Measurements from ENCODE around the gene ULK2. TPM values are rescaled to one million over a fixed set of nuclear protein-coding genes. Genes with fewer than 3 reads are reported as not detected.

Gene ULK2
- total and polyA plus RNA-seq, 10 of the 15 experiments (the other 5 are each of a cell fraction or from before 2014, with no cell fraction given): 0.29 to 5.3 (median 1.6) TPM

DNA sequence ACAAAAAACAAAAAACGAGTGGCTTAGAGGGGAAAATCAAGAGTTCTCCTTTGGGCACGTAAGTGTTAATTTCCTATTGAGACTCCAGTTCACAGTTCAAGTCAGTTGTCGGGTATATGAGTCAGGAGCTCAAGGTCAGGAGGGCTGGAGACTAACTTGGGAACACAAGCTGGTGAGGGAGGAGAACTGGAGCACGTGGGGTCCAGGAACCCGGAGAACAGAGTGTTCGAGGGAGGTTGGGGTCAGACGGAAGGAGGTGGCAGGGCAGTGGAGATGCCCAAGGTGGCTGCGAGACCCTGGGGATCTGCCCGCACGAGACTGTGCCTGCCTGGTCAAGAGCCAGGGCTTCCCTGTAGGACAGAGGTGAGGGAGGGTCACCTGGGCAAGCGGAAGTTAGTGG is 131.7 kb downstream of the ULK2 start:
- no peaks in the 10 kb centered on the region for H3K9me3 ChIP-seq (replicated peaks; ENCODE audit: control insufficient read depth, insufficient read depth, low read length)
- in situ Hi-C loops (cut with MboI): no loop called here
- intact Hi-C loops (cut with micrococcal nuclease; ENCODE audit: unreplicated experiment): no loop called here
- no peak overlapping the region for H3K27ac ChIP-seq (ENCODE audit: control insufficient read depth, insufficient read depth)
- TF ChIP-seq, protein P1, sequence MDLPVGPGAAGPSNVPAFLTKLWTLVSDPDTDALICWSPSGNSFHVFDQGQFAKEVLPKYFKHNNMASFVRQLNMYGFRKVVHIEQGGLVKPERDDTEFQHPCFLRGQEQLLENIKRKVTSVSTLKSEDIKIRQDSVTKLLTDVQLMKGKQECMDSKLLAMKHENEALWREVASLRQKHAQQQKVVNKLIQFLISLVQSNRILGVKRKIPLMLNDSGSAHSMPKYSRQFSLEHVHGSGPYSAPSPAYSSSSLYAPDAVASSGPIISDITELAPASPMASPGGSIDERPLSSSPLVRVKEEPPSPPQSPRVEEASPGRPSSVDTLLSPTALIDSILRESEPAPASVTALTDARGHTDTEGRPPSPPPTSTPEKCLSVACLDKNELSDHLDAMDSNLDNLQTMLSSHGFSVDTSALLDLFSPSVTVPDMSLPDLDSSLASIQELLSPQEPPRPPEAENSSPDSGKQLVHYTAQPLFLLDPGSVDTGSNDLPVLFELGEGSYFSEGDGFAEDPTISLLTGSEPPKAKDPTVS (IDR thresholded peaks at IDR 0.05; ENCODE audit: low read depth, low read length): no peak
- TF ChIP-seq, protein P2, sequence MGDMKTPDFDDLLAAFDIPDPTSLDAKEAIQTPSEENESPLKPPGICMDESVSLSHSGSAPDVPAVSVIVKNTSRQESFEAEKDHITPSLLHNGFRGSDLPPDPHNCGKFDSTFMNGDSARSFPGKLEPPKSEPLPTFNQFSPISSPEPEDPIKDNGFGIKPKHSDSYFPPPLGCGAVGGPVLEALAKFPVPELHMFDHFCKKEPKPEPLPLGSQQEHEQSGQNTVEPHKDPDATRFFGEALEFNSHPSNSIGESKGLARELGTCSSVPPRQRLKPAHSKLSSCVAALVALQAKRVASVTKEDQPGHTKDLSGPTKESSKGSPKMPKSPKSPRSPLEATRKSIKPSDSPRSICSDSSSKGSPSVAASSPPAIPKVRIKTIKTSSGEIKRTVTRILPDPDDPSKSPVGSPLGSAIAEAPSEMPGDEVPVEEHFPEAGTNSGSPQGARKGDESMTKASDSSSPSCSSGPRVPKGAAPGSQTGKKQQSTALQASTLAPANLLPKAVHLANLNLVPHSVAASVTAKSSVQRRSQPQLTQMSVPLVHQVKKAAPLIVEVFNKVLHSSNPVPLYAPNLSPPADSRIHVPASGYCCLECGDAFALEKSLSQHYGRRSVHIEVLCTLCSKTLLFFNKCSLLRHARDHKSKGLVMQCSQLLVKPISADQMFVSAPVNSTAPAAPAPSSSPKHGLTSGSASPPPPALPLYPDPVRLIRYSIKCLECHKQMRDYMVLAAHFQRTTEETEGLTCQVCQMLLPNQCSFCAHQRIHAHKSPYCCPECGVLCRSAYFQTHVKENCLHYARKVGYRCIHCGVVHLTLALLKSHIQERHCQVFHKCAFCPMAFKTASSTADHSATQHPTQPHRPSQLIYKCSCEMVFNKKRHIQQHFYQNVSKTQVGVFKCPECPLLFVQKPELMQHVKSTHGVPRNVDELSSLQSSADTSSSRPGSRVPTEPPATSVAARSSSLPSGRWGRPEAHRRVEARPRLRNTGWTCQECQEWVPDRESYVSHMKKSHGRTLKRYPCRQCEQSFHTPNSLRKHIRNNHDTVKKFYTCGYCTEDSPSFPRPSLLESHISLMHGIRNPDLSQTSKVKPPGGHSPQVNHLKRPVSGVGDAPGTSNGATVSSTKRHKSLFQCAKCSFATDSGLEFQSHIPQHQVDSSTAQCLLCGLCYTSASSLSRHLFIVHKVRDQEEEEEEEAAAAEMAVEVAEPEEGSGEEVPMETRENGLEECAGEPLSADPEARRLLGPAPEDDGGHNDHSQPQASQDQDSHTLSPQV (IDR thresholded peaks at IDR 0.05): no peak
- TF ChIP-seq EZH2 (IDR thresholded peaks at IDR 0.05; ENCODE audit: borderline replicate concordance, control insufficient read depth, low read depth, low read length): no peak
- TF ChIP-seq, protein P3, sequence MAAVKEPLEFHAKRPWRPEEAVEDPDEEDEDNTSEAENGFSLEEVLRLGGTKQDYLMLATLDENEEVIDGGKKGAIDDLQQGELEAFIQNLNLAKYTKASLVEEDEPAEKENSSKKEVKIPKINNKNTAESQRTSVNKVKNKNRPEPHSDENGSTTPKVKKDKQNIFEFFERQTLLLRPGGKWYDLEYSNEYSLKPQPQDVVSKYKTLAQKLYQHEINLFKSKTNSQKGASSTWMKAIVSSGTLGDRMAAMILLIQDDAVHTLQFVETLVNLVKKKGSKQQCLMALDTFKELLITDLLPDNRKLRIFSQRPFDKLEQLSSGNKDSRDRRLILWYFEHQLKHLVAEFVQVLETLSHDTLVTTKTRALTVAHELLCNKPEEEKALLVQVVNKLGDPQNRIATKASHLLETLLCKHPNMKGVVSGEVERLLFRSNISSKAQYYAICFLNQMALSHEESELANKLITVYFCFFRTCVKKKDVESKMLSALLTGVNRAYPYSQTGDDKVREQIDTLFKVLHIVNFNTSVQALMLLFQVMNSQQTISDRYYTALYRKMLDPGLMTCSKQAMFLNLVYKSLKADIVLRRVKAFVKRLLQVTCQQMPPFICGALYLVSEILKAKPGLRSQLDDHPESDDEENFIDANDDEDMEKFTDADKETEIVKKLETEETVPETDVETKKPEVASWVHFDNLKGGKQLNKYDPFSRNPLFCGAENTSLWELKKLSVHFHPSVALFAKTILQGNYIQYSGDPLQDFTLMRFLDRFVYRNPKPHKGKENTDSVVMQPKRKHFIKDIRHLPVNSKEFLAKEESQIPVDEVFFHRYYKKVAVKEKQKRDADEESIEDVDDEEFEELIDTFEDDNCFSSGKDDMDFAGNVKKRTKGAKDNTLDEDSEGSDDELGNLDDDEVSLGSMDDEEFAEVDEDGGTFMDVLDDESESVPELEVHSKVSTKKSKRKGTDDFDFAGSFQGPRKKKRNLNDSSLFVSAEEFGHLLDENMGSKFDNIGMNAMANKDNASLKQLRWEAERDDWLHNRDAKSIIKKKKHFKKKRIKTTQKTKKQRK (IDR thresholded peaks at IDR 0.05; ENCODE audit: low read depth, low read length): no peak
- TF ChIP-seq SUPT20H (IDR thresholded peaks at IDR 0.05; ENCODE audit: borderline replicate concordance, control insufficient read depth, low read depth, low read length): no peak
- no peak for TF ChIP-seq SPI1 (IDR thresholded peaks at IDR 0.05; ENCODE audit: borderline replicate concordance, insufficient read depth, low read depth, low read length)
- TF ChIP-seq POLR2AphosphoS5 (IDR thresholded peaks at IDR 0.05; ENCODE audit: low read length): no peak
- H2AFZ ChIP-seq (ENCODE audit: control insufficient read depth, low read depth, low read length): no peak overlapping the region
- no peaks in the 10 kb centered on the region for H3K79me2 ChIP-seq (ENCODE audit: control insufficient read depth, insufficient read depth, low read length)
- H3K4me3 ChIP-seq: no peak overlapping the region
- ChIA-PET SMC1A (ENCODE audit: uncharacterized antibody, unreplicated experiment) (no interaction called here), CTCF (interaction anchor here (0.6 kb wide), 1 partner anchor 123 kb away, joined by 6 read pairs; no protein-coding TSS in a partner anchor), POLR2A (no interaction called here), RAD21 (ENCODE audit: unreplicated experiment) (no interaction called here)
- H3K9ac ChIP-seq (ENCODE audit: control insufficient read depth, insufficient read depth, low read length): no peak overlapping the region
- no peaks in the 10 kb centered on the region for H3K36me3 ChIP-seq (ENCODE audit: control insufficient read depth in 2 of 2, insufficient read depth in 2 of 2, low read length in 1 of 2)
- BruUV-seq (replicated peaks): no TSS peak
- WGBS (ENCODE audit: insufficient coverage, insufficient replicate concordance, low lambda C conversion rate, missing lambda C conversion rate): 57% methylated on average over 11 of the region's 11 CpGs
- H4K20me1 ChIP-seq (ENCODE audit: control insufficient read depth, insufficient read depth): no peaks in the 10 kb centered on the region
- DNase-seq (ENCODE audit: low read depth, low spot score) (no peak), ATAC-seq (no peak), FAIRE-seq (no peak)
- no peak overlapping the region for H3K4me2 ChIP-seq (ENCODE audit: control insufficient read depth, insufficient read depth)
- H3K4me1 ChIP-seq (ENCODE audit: control insufficient read depth, insufficient read depth, low read length): no peaks in the 10 kb centered on the region
- H3K27me3 ChIP-seq (replicated peaks in 1 of 2; ENCODE audit: control insufficient read depth in 2 of 2, insufficient read depth in 2 of 2, low read length in 1 of 2): no peaks in the 10 kb centered on the region
